ENCODE results near the gene CD24.

Gene CD24

DNA sequence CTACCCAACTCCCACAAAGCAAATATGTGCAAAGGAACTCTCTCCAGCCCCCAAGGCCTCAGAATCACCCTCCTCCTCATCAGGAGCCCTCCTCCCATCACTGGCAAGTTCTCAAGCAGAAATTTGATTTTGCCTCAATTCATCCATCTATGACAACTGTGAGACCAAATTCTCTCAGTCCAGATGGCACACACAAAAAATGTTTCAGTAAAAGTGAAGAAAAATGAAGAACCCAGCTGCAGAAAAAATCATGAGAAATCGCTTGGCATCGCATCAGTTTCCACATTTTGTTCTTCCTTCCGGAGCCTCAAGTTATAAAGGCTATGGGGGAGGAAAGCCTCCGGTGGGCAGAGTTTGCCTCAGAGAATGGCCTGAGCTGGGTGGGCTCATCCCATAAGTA lies 6.4 kb upstream of the CD24 start:
- TF ChIP-seq RAD21 (IDR thresholded peaks at IDR 0.05; ENCODE audit: low read depth) = no peak
- TF ChIP-seq, protein P1, sequence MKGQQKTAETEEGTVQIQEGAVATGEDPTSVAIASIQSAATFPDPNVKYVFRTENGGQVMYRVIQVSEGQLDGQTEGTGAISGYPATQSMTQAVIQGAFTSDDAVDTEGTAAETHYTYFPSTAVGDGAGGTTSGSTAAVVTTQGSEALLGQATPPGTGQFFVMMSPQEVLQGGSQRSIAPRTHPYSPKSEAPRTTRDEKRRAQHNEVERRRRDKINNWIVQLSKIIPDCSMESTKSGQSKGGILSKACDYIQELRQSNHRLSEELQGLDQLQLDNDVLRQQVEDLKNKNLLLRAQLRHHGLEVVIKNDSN (IDR thresholded peaks at IDR 0.05) = no peak
- no peak for TF ChIP-seq CREB1 (IDR thresholded peaks at IDR 0.05; ENCODE audit: low read depth)
- TF ChIP-seq CEBPB (IDR thresholded peaks at IDR 0.05) = no peak
- TF ChIP-seq EP300 (IDR thresholded peaks at IDR 0.05; ENCODE audit: borderline replicate concordance) = no peak
- TF ChIP-seq TEAD4 (IDR thresholded peaks at IDR 0.05) = no peak
- TF ChIP-seq NFIC (IDR thresholded peaks at IDR 0.05) = no peak
- TF ChIP-seq ZBTB7A (IDR thresholded peaks at IDR 0.05; ENCODE audit: low read depth) = no peak
- TF ChIP-seq FOXM1 (IDR thresholded peaks at IDR 0.05; ENCODE audit: borderline replicate concordance, low read depth) = no peak
- TF ChIP-seq YY1 (IDR thresholded peaks at IDR 0.05; ENCODE audit: low read depth) = no peak
- TF ChIP-seq TCF12 (IDR thresholded peaks at IDR 0.05; ENCODE audit: low read depth) = no peak
- TF ChIP-seq TAF1 (IDR thresholded peaks at IDR 0.05; ENCODE audit: low read depth) = no peak
- TF ChIP-seq REST (IDR thresholded peaks at IDR 0.05; ENCODE audit: low read depth) = no peak
- TF ChIP-seq MAX (IDR thresholded peaks at IDR 0.05) = no peak
- TF ChIP-seq EGR1 (IDR thresholded peaks at IDR 0.05) = no peak

DNA sequence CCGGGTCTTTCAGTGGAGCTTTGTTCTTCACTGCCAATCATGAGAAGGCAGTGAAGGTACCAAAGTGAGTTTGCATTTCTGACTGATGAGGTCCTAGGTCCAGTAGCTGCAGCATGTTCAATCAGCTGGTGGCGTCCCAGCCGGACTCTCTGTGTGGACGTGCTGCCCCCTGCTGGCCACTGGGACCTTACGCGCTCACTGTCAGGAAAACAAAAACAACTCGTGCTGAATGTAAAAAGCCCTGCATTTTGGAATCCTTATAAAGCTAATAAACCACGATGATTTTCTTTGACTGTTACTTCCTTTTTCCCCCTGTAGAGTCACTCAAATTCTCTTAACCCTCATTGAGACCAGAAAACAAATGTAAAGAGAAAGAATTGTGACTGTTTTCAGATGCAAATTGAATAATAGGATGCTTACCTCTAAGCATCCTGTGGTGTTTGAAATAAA lies 4.9 kb upstream of the CD24 start:
- no peak for TF ChIP-seq TEAD4 (IDR thresholded peaks at IDR 0.05)
- TF ChIP-seq REST (IDR thresholded peaks at IDR 0.05; ENCODE audit: low read depth) = no peak
- TF ChIP-seq, protein P1 (IDR thresholded peaks at IDR 0.05) = no peak
- no peak for TF ChIP-seq EP300 (IDR thresholded peaks at IDR 0.05; ENCODE audit: borderline replicate concordance)
- no peak for TF ChIP-seq NFIC (IDR thresholded peaks at IDR 0.05)
- TF ChIP-seq RAD21 (IDR thresholded peaks at IDR 0.05; ENCODE audit: low read depth) = peak; percentile 99
- no peak for TF ChIP-seq YY1 (IDR thresholded peaks at IDR 0.05; ENCODE audit: low read depth)

DNA sequence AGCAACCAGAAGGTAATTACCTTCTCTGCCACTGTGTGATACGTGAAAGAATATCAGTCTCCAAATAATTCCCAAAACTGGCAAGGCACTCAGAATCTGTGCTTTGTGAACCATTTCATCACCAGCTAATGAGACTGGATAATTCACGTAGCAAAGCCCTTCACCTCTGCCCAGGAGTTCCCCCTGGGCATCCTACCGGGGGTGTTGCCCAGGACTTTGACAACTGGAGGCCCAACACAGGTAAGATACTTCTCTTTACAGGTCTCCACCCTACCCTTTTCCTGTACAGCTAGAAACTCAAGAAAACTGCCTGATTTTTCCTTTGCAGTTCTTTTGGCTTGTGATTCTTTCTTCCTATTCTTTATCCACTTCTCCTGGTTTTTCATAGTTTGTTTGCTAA lies 2.7 kb upstream of the CD24 start:
- TF ChIP-seq YY1 (IDR thresholded peaks at IDR 0.05; ENCODE audit: low read depth) (no peak), EGR1 (IDR thresholded peaks at IDR 0.05) (no peak), REST (IDR thresholded peaks at IDR 0.05; ENCODE audit: low read depth) (no peak), RAD21 (IDR thresholded peaks at IDR 0.05; ENCODE audit: low read depth) (no peak), NFIC (IDR thresholded peaks at IDR 0.05) (no peak), TEAD4 (IDR thresholded peaks at IDR 0.05) (no peak), MAX (IDR thresholded peaks at IDR 0.05) (no peak), FOXM1 (IDR thresholded peaks at IDR 0.05; ENCODE audit: borderline replicate concordance, low read depth) (no peak), ZBTB7A (IDR thresholded peaks at IDR 0.05; ENCODE audit: low read depth) (no peak)
- TF ChIP-seq, protein P1 (IDR thresholded peaks at IDR 0.05) = no peak

DNA sequence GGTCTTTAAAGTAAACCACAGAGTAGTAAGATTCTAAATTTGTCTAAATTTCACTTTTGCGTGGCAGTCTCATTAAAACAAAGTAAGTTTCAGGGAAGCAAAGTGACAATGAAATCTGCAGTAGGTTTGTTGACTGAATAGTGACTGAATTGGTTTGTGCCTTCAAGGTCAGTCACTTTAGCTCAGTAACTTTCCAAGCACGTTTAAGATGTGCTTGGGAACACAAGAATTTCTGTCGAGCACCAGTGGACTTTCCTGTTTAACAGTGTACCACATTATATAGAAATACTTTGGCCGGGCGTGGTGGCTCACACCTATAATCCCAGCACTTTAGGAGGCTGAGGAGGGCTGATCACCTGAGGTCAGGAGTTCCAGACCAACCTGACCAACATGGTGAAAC lies 1.7 kb upstream of the CD24 start:
- TF ChIP-seq TCF12 (IDR thresholded peaks at IDR 0.05; ENCODE audit: low read depth) = no peak
- TF ChIP-seq EGR1 (IDR thresholded peaks at IDR 0.05) = no peak
- TF ChIP-seq NFIC (IDR thresholded peaks at IDR 0.05) = no peak
- TF ChIP-seq YY1 (IDR thresholded peaks at IDR 0.05; ENCODE audit: low read depth) = no peak
- TF ChIP-seq CREB1 (IDR thresholded peaks at IDR 0.05; ENCODE audit: low read depth) = no peak
- TF ChIP-seq, protein P1 (IDR thresholded peaks at IDR 0.05) = no peak
- no peak for TF ChIP-seq TAF1 (IDR thresholded peaks at IDR 0.05; ENCODE audit: low read depth)
- no peak for TF ChIP-seq ZBTB7A (IDR thresholded peaks at IDR 0.05; ENCODE audit: low read depth)
